Measurements from ENCODE around the gene ARHGAP45.

DNA sequence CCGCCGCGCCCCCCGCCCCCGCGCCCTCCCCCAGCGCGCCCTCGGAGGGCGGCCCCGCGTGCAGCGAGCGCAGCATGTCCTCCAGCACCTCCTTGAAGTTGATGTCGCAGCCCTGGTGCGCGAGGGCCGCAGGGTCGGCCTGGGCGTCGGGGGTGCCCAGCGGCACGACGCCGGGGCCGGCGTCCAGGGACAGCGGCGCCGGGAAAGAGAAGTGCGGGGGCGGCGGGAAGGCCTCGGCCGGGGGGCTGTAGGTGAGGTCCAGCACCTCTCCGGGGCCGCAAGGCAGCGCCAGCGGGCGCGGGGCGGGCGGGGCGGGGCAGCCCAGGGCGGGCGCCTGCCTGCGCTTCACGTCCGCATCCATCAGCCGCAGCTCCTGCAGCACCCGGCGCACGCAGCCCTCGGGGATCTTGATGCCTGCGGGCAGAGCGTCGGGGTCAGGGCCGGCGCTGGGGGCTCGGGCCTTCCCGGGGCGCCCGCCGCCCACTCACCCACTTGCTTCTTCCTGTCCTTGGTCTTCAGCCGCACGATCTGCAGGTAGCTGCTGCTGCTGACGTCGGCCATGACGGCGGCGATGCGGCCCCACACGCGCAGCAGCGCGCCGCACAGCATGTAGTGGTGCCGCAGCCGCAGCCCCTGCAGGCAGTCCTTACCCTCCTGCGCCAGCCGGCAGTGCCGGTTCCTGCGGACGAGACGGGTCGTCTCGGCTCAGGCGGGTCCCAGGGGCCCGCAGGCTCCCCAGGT lies 41.5 kb downstream of the ARHGAP45 start:
- TF ChIP-seq, protein P1, sequence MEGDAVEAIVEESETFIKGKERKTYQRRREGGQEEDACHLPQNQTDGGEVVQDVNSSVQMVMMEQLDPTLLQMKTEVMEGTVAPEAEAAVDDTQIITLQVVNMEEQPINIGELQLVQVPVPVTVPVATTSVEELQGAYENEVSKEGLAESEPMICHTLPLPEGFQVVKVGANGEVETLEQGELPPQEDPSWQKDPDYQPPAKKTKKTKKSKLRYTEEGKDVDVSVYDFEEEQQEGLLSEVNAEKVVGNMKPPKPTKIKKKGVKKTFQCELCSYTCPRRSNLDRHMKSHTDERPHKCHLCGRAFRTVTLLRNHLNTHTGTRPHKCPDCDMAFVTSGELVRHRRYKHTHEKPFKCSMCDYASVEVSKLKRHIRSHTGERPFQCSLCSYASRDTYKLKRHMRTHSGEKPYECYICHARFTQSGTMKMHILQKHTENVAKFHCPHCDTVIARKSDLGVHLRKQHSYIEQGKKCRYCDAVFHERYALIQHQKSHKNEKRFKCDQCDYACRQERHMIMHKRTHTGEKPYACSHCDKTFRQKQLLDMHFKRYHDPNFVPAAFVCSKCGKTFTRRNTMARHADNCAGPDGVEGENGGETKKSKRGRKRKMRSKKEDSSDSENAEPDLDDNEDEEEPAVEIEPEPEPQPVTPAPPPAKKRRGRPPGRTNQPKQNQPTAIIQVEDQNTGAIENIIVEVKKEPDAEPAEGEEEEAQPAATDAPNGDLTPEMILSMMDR (IDR thresholded peaks at IDR 0.05): no peak
- TF ChIP-seq POLR2A (IDR thresholded peaks at IDR 0.05): no peak
